ENCODE measurements around the gene CT45A9.

CT45A9 gene

DNA sequence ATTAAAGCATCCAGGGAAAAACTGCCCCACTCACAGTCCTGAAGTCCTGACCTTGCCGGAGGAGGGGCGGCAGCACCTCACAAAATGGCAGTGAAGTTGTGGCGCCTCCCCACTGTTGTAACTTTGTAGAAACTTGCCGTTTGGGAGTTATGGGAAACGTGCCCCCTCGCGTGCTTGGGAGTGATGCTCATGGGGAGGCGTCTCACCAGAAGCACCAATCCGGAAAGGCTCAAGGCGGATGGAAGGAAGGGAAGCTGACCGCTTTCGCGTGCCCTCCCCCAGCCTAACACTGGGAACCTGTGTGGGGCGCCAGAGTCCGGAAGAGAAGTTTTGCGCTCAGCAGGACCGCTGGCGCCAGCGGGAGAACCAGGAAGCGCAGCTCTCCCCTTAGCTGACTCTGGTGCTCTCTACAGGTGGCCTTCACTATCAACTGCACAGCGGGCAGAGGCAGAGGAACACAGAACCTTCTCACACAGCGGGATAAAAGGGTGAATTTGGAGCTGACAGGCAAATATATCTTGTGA, 21.7 kb upstream of the CT45A9 start, which contains the start of the genes CT45A10 and SAGE1:
Gene CT45A10 (minus strand): TSS at position 151 of the 524 bp plus-strand sequence. CDS start 8,100 bp downstream, outside the sequence.
Gene SAGE1 (plus strand): TSS at position 423 of the 524 bp plus-strand sequence. CDS start 2,527 bp downstream, outside the sequence.
- H3K27ac ChIP-seq (ENCODE audit: extremely low read depth, low read depth, low read length) = no peak within 1 kb of the TSS
- ChIA-PET POLR2A (no interaction called here), CTCF (no interaction called here)
- no peak for TF ChIP-seq BCL11B (tag by site-specific recombination; IDR thresholded peaks at IDR 0.05; ENCODE audit: low read depth)
- no peak for TF ChIP-seq GLIS1 (tag by site-specific recombination; IDR thresholded peaks at IDR 0.05)
- no peak for TF ChIP-seq ZNF837 (tag by site-specific recombination; IDR thresholded peaks at IDR 0.05)
- no peak for TF ChIP-seq ZBTB21 (tag by site-specific recombination; IDR thresholded peaks at IDR 0.05)
- TF ChIP-seq ZNF747 (tag by site-specific recombination; IDR thresholded peaks at IDR 0.05) = no peak
- no peak for TF ChIP-seq ZNF830 (tag by site-specific recombination; IDR thresholded peaks at IDR 0.05; ENCODE audit: low read depth)
- TF ChIP-seq TRIM28 (IDR thresholded peaks at IDR 0.05; ENCODE audit: borderline replicate concordance, low read length) = no peak
- TF ChIP-seq ZNF654 (tag by site-specific recombination; IDR thresholded peaks at IDR 0.05; ENCODE audit: low read depth) = no peak
- TF ChIP-seq, protein P1, sequence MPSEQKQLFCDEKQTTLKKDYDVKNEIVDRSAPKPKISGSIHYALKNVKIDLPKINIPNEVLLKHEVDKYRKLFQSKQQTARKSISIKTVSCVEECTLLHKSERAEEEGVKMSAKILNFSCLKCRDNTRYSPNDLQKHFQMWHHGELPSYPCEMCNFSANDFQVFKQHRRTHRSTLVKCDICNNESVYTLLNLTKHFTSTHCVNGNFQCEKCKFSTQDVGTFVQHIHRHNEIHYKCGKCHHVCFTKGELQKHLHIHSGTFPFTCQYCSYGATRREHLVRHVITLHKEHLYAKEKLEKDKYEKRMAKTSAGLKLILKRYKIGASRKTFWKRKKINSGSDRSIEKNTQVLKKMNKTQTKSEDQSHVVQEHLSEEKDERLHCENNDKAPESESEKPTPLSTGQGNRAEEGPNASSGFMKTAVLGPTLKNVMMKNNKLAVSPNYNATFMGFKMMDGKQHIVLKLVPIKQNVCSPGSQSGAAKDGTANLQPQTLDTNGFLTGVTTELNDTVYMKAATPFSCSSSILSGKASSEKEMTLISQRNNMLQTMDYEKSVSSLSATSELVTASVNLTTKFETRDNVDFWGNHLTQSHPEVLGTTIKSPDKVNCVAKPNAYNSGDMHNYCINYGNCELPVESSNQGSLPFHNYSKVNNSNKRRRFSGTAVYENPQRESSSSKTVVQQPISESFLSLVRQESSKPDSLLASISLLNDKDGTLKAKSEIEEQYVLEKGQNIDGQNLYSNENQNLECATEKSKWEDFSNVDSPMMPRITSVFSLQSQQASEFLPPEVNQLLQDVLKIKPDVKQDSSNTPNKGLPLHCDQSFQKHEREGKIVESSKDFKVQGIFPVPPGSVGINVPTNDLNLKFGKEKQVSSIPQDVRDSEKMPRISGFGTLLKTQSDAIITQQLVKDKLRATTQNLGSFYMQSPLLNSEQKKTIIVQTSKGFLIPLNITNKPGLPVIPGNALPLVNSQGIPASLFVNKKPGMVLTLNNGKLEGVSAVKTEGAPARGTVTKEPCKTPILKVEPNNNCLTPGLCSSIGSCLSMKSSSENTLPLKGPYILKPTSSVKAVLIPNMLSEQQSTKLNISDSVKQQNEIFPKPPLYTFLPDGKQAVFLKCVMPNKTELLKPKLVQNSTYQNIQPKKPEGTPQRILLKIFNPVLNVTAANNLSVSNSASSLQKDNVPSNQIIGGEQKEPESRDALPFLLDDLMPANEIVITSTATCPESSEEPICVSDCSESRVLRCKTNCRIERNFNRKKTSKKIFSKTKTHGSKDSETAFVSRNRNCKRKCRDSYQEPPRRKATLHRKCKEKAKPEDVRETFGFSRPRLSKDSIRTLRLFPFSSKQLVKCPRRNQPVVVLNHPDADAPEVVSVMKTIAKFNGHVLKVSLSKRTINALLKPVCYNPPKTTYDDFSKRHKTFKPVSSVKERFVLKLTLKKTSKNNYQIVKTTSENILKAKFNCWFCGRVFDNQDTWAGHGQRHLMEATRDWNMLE (tag by site-specific recombination; conservative IDR thresholded peaks at IDR 0.05; ENCODE audit: low read depth) = no peak
- TF ChIP-seq, protein P2, sequence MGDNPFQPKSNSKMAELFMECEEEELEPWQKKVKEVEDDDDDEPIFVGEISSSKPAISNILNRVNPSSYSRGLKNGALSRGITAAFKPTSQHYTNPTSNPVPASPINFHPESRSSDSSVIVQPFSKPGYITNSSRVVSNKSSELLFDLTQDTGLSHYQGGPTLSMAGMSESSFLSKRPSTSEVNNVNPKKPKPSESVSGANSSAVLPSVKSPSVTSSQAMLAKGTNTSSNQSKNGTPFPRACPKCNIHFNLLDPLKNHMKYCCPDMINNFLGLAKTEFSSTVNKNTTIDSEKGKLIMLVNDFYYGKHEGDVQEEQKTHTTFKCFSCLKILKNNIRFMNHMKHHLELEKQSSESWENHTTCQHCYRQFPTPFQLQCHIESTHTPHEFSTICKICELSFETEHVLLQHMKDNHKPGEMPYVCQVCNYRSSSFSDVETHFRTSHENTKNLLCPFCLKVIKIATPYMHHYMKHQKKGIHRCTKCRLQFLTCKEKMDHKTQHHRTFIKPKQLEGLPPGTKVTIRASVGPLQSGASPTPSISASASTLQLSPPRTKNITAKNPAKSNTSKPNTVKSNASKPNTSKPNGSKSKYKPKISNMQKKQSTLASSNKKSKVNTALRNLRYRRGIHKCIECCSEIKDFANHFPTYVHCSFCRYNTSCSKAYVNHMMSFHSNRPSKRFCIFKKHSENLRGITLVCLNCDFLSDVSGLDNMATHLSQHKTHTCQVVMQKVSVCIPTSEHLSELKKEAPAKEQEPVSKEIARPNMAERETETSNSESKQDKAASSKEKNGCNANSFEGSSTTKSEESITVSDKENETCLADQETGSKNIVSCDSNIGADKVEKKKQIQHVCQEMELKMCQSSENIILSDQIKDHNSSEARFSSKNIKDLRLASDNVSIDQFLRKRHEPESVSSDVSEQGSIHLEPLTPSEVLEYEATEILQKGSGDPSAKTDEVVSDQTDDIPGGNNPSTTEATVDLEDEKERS (tag by site-specific recombination; IDR thresholded peaks at IDR 0.05) = no peak
- TF ChIP-seq ZNF48 (tag by site-specific recombination; IDR thresholded peaks at IDR 0.05) = no peak
- TF ChIP-seq SP3 (tag by site-specific recombination; IDR thresholded peaks at IDR 0.05) = no peak
- TF ChIP-seq SP7 (tag by site-specific recombination; IDR thresholded peaks at IDR 0.05) = no peak
- TF ChIP-seq, protein P3, sequence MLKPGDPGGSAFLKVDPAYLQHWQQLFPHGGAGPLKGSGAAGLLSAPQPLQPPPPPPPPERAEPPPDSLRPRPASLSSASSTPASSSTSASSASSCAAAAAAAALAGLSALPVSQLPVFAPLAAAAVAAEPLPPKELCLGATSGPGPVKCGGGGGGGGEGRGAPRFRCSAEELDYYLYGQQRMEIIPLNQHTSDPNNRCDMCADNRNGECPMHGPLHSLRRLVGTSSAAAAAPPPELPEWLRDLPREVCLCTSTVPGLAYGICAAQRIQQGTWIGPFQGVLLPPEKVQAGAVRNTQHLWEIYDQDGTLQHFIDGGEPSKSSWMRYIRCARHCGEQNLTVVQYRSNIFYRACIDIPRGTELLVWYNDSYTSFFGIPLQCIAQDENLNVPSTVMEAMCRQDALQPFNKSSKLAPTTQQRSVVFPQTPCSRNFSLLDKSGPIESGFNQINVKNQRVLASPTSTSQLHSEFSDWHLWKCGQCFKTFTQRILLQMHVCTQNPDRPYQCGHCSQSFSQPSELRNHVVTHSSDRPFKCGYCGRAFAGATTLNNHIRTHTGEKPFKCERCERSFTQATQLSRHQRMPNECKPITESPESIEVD (tag by site-specific recombination; IDR thresholded peaks at IDR 0.05) = no peak
- TF ChIP-seq SCRT2 (tag by site-specific recombination; IDR thresholded peaks at IDR 0.05) = no peak
- TF ChIP-seq REPIN1 (tag by site-specific recombination; IDR thresholded peaks at IDR 0.05; ENCODE audit: low read depth) = no peak
- no peak for TF ChIP-seq ZNF629 (tag by site-specific recombination; IDR thresholded peaks at IDR 0.05)
- TF ChIP-seq ZNF529 (tag by site-specific recombination; IDR thresholded peaks at IDR 0.05; ENCODE audit: insufficient replicate concordance) = no peak
- TF ChIP-seq, protein P4, sequence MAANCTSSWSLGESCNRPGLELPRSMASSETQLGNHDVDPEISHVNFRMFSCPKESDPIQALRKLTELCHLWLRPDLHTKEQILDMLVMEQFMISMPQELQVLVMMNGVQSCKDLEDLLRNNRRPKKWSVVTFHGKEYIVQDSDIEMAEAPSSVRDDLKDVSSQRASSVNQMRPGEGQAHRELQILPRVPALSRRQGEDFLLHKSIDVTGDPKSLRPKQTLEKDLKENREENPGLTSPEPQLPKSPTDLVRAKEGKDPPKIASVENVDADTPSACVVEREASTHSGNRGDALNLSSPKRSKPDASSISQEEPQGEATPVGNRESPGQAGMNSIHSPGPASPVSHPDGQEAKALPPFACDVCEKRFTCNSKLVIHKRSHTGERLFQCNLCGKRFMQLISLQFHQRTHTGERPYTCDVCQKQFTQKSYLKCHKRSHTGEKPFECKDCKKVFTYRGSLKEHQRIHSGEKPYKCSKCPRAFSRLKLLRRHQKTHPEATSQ (tag by site-specific recombination; IDR thresholded peaks at IDR 0.05) = no peak
- H3K4me1 ChIP-seq (ENCODE audit: control insufficient read depth, insufficient read depth, low read length) = no peaks in the 10 kb centered on the region
- no peaks in the 10 kb centered on the region for H3K9me3 ChIP-seq (ENCODE audit: control insufficient read depth, insufficient read depth, low read depth, low read length)
- no peaks in the 10 kb centered on the region for H3K36me3 ChIP-seq (ENCODE audit: control insufficient read depth in 2 of 2, insufficient read depth in 1 of 2, low read length in 2 of 2)
- H3K4me3 ChIP-seq (ENCODE audit: low read depth, low read length) = no peak within 1 kb of the TSS

Measured in HEK293 (cell line).